Small intestine (tissue), 7 donors: ENCODE results near the gene AP3D1. TPM values are rescaled to one million over a fixed set of nuclear protein-coding genes. Genes with fewer than 3 reads are reported as not detected.

Source experiments
- DNase-seq, 2 donors: peaks; one replicate each; pipeline versions ENCODE4 v3.0.0 to v3.0.0-alpha.2; 2013
- FAIRE-seq: peaks from 2 replicates; lab custom pipeline; 2012; peaks lifted over from hg19 to GRCh38; lab: Jason Lieb, UNC
- H3K27ac ChIP-seq, 3 donors: one replicate each; pipeline ENCODE4 v1.5.1; 2013; ENCODE audit warnings: low read length in 2 of 3, mild to moderate bottlenecking in 2 of 3, control low read depth in 1 of 3, inconsistent platforms in 1 of 3, low read depth in 1 of 3, moderate library complexity in 1 of 3
- H3K27me3 ChIP-seq, 3 donors: one replicate each; pipeline ENCODE4 v1.6.1; 2013; ENCODE audit warnings: low read length in 3 of 3, inconsistent platforms in 1 of 3; ENCODE audit not compliant: control insufficient read depth in 3 of 3, insufficient read depth in 3 of 3
- H3K36me3 ChIP-seq, 3 donors: one replicate each; pipeline ENCODE4 v1.6.1; 2013; ENCODE audit warnings: low read length in 3 of 3, inconsistent platforms in 1 of 3, low read depth in 1 of 3, mild to moderate bottlenecking in 1 of 3, moderate library complexity in 1 of 3; ENCODE audit not compliant: control insufficient read depth in 3 of 3, insufficient read depth in 2 of 3
- H3K4me1 ChIP-seq, 3 donors: one replicate each; pipeline ENCODE4 v1.6.1; 2013; ENCODE audit warnings: low read length in 2 of 3, inconsistent platforms in 1 of 3, low read depth in 1 of 3, mild to moderate bottlenecking in 1 of 3, moderate library complexity in 1 of 3; ENCODE audit not compliant: control insufficient read depth in 3 of 3, insufficient read depth in 2 of 3
- H3K4me3 ChIP-seq, 3 donors: one replicate each; pipeline ENCODE4 v1.5.1; 2013; ENCODE audit warnings: low read length in 3 of 3, control low read depth in 1 of 3, inconsistent platforms in 1 of 3, low read depth in 1 of 3, mild to moderate bottlenecking in 1 of 3, moderate library complexity in 1 of 3
- H3K9me3 ChIP-seq, 2 donors: one replicate each; pipeline ENCODE4 v1.6.1; 2013; ENCODE audit warnings: low read depth in 1 of 2, low read length in 1 of 2; ENCODE audit not compliant: control insufficient read depth in 2 of 2, insufficient read depth in 1 of 2
- WGBS, 3 donors: extraction: QIAGEN DNeasy Blood & Tissue Kit; methylation state at CpG; one replicate each; pipeline ENCODE4 v1.1.7; 2013; 5-methylcytosine and 5-hydroxymethylcytosine counted together
- polyA plus RNA-seq, 4 donors: library from polyadenylated mRNA; stranded (reverse) in 3 of 4; unstranded in 1 of 4; fragments of 200-250 nt in 3 of 4; fragments of 120-200 nt in 1 of 4; gene quantifications; one replicate each; pipeline versions ENCODE4 v1.2.1 to v1.2.3, GENCODE V29; 2013
- donor health status: healthy with polysubstance abuse.
- donor health status: control.
- donor health status: control.
- donor health status: Bipolar disorder and iron deficiency.
- donor health status: healthy.

The AP3D1 gene
- polyA plus RNA-seq, 4 donors: 68.1 to 106 (median 89.9) TPM

- H3K36me3 ChIP-seq: peaks cover 38 to 98% (median 54%) of the 10 kb centered on the region in 3 donors
- WGBS, 3 donors: 94 to 96% (median 95%) methylated on average over 25 of the region's 25 CpGs
- FAIRE-seq (no peak), DNase-seq (no peak)
- no peak overlapping the region for H3K4me3 ChIP-seq
- H3K27me3 ChIP-seq: no peaks in the 10 kb centered on the region
- no peak overlapping the region for H3K27ac ChIP-seq
- H3K4me1 ChIP-seq: no peaks in the 10 kb centered on the region
- no peaks in the 10 kb centered on the region for H3K9me3 ChIP-seq
These were observed 36.0 kb downstream of the AP3D1 start for GRCh38 chr19:2115324-2115723.

GRCh38 chr19:2114821-2115220 lies 36.5 kb downstream of the AP3D1 start:
- Histone ChIP-seq H3K9me3 (no peaks in the 10 kb centered on the region), H3K27me3 (no peaks in the 10 kb centered on the region), H3K36me3 (peaks cover 40 to 98% (median 56%) of the 10 kb centered on the region in 3 donors), H3K4me1 (no peaks in the 10 kb centered on the region), H3K4me3 (no peak overlapping the region), H3K27ac (no peak overlapping the region)
- WGBS, 3 donors: 94 to 98% (median 97%) methylated on average over 19 to 21 of the region's 21 CpGs
- FAIRE-seq (no peak), DNase-seq (no peak)

GRCh38 chr19:2114218-2114617 lies 37.1 kb downstream of the AP3D1 start:
- FAIRE-seq (no peak), DNase-seq (no peak)
- Histone ChIP-seq H3K27ac (no peak overlapping the region), H3K4me3 (no peak overlapping the region), H3K36me3 (peaks cover 41 to 98% (median 61%) of the 10 kb centered on the region in 3 donors), H3K27me3 (no peaks in the 10 kb centered on the region), H3K9me3 (no peaks in the 10 kb centered on the region), H3K4me1 (no peaks in the 10 kb centered on the region)
- WGBS, 3 donors: 90 to 98% (median 96%) methylated on average over 9 of the region's 9 CpGs

GRCh38 chr19:2113439-2114211 lies 37.7 kb downstream of the AP3D1 start:
- DNase-seq (no peak), FAIRE-seq (no peak)
- no peak overlapping the region for H3K27ac ChIP-seq
- WGBS, 3 donors: 93 to 97% (median 93%) methylated on average over 22 to 24 of the region's 24 CpGs
- H3K4me3 ChIP-seq: no peak overlapping the region
- H3K4me1 ChIP-seq: no peaks in the 10 kb centered on the region
- no peaks in the 10 kb centered on the region for H3K9me3 ChIP-seq
- H3K27me3 ChIP-seq: no peaks in the 10 kb centered on the region
- peaks cover 44 to 99% (median 63%) of the 10 kb centered on the region in 3 donors for H3K36me3 ChIP-seq

- FAIRE-seq: no peak
- DNase-seq: no peak
- Histone ChIP-seq H3K9me3 (no peaks in the 10 kb centered on the region), H3K27ac (no peak overlapping the region), H3K27me3 (no peaks in the 10 kb centered on the region), H3K36me3 (peaks cover 52 to 99% (median 67%) of the 10 kb centered on the region in 3 donors), H3K4me1 (no peaks in the 10 kb centered on the region), H3K4me3 (no peak overlapping the region)
- 86 to 90% (median 86%) methylated on average over 22 to 23 of the region's 23 CpGs for WGBS, 3 donors
These were observed 38.6 kb downstream of the AP3D1 start for GRCh38 chr19:2112516-2113320.

- H3K27ac ChIP-seq: no peak overlapping the region
- no peaks in the 10 kb centered on the region for H3K4me1 ChIP-seq
- 92 to 95% (median 94%) methylated on average over 20 of the region's 20 CpGs for WGBS, 3 donors
- no peak overlapping the region for H3K4me3 ChIP-seq
- no peaks in the 10 kb centered on the region for H3K9me3 ChIP-seq
- DNase-seq (no peak), FAIRE-seq (no peak)
- no peaks in the 10 kb centered on the region for H3K27me3 ChIP-seq
- peaks cover 52 to 98% (median 66%) of the 10 kb centered on the region in 3 donors for H3K36me3 ChIP-seq
These were observed 39.5 kb downstream of the AP3D1 start for GRCh38 chr19:2111886-2112285.

- Histone ChIP-seq H3K27me3 (no peaks in the 10 kb centered on the region), H3K4me3 (no peak overlapping the region), H3K4me1 (no peaks in the 10 kb centered on the region), H3K27ac (no peak overlapping the region), H3K9me3 (peaks cover 0 to 1% of the 10 kb centered on the region in 2 donors), H3K36me3 (peaks cover 53 to 98% (median 66%) of the 10 kb centered on the region in 3 donors)
- FAIRE-seq: no peak
- DNase-seq: no peak
- 93 to 96% (median 94%) methylated on average over 22 of the region's 22 CpGs for WGBS, 3 donors
These were observed 39.9 kb downstream of the AP3D1 start for GRCh38 chr19:2111425-2111824.

GRCh38 chr19:2110822-2111221 lies 40.5 kb downstream of the AP3D1 start:
- no peaks in the 10 kb centered on the region for H3K4me1 ChIP-seq
- FAIRE-seq (no peak), DNase-seq (no peak)
- no peaks in the 10 kb centered on the region for H3K27me3 ChIP-seq
- peaks cover 48 to 98% (median 61%) of the 10 kb centered on the region in 3 donors for H3K36me3 ChIP-seq
- no peak overlapping the region for H3K4me3 ChIP-seq
- H3K9me3 ChIP-seq: peaks cover 0 to 7% of the 10 kb centered on the region in 2 donors
- no peak overlapping the region for H3K27ac ChIP-seq
- WGBS, 3 donors: 90 to 96% (median 96%) methylated on average over 13 of the region's 13 CpGs
